Measurements from ENCODE around the gene KRT17.

KRT17 gene

DNA sequence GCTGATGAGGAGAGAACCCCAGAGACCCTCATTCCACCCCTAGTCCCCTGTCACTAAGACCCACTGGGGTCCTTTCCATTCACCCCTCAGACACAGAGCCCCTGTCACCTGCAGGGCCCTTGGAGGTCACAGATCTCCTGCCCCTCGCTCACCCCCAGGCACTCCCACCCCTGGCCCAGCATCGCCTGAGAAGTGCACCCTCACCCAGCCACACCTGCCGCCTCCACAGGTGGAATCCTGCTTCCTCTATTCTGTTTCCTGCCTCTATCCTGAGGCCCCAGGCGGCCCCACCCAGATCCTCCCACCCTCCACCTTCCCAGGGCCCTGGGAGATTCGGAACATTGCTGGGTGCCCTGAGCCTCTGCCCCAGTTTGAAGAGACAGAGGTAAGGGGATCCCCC is 13.8 kb upstream of the KRT17 start:
- H3K27ac Mint-ChIP-seq: no peak overlapping the region
- H3K36me3 Mint-ChIP-seq (ENCODE audit: low read depth): no peaks in the 10 kb centered on the region
- H3K27me3 Mint-ChIP-seq (ENCODE audit: low read depth, poor library complexity): peaks cover 7% of the 10 kb centered on the region
- no peaks in the 10 kb centered on the region for H3K9me3 Mint-ChIP-seq
- H3K4me1 Mint-ChIP-seq: peaks cover 20% of the 10 kb centered on the region
- TF ChIP-seq, protein P1, sequence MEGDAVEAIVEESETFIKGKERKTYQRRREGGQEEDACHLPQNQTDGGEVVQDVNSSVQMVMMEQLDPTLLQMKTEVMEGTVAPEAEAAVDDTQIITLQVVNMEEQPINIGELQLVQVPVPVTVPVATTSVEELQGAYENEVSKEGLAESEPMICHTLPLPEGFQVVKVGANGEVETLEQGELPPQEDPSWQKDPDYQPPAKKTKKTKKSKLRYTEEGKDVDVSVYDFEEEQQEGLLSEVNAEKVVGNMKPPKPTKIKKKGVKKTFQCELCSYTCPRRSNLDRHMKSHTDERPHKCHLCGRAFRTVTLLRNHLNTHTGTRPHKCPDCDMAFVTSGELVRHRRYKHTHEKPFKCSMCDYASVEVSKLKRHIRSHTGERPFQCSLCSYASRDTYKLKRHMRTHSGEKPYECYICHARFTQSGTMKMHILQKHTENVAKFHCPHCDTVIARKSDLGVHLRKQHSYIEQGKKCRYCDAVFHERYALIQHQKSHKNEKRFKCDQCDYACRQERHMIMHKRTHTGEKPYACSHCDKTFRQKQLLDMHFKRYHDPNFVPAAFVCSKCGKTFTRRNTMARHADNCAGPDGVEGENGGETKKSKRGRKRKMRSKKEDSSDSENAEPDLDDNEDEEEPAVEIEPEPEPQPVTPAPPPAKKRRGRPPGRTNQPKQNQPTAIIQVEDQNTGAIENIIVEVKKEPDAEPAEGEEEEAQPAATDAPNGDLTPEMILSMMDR (IDR thresholded peaks at IDR 0.05): no peak
- no peak overlapping the region for H3K4me3 Mint-ChIP-seq
- no peak for DNase-seq

DNA sequence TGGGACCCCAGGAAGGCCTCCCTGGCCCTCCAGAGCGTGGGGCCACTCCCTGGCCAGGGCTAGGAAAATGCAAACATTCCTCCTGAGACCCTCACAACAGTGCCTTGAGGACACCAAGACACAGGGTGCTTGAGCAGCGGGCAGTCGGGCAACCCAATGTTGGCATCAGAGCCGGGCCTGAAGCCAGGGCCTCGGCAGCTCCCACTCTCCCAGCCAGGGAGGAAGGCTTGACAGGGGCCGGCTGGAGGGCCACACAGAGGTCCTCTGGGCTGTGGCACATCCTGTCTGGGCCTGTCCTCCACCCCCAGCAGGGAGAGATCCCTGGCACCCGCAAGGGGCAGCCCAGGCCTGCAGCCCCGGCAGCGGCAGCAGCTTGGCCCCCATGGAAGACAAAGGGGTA is 12.3 kb upstream of the KRT17 start:
- H3K4me3 Mint-ChIP-seq: no peak overlapping the region
- TF ChIP-seq, protein P1 (IDR thresholded peaks at IDR 0.05): no peak
- no peak for DNase-seq

DNA sequence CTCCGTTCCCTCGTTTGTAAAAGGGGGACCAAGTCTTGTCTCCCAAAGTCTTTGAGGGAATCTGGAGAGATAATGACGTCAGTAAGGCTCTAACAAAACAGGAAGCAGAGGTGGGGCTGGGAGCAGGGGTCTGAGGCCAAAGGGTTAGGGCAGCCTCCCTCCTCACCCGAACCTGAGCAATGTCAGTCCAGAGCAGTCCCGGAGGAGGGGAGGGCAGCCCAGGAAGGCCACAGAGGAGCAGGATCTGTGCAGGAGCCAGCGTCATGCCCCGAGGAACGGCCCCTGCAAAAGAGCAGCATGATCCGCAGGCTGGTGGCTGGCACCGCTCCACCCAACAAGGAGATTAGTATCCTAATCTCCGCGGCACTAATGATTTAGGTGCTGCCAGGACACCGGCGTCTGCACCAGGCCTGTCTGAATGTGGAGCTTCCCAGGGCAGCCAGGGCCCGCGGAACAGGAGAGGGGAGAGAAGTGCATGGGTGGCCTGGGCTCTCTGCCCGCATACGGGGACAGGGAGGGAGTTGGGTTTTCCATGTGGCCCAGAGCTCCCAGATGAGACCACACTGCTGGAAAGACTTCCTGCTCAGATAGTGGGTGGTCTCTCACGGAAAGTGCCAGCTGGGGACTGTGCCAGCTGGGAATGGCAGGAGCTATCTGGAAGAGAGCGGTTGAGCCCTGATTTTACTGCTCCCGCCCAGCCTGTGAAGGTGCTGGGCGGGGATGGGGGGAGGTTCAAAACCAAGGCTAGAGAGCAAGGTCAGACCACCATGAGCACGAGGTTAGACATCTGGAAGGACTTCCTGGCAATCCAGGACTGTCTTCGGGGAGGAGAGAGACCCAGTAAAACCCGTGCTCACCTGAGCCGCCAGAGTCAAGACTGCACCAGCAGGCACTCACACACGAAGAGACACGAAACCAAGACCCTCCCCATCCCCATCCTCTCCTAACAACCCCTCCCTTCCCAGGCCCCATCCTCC is 11.0 kb upstream of the KRT17 start:
- no peaks in the 10 kb centered on the region for H3K36me3 Mint-ChIP-seq (ENCODE audit: low read depth)
- peaks cover 7% of the 10 kb centered on the region for H3K27me3 Mint-ChIP-seq (ENCODE audit: low read depth, poor library complexity)
- peak overlapping the region; percentile 98 for H3K27ac Mint-ChIP-seq
- no peak overlapping the region for H3K4me3 Mint-ChIP-seq
- DNase-seq: no peak
- TF ChIP-seq, protein P1 (IDR thresholded peaks at IDR 0.05): no peak
- peaks cover 25% of the 10 kb centered on the region for H3K4me1 Mint-ChIP-seq
- H3K9me3 Mint-ChIP-seq: no peaks in the 10 kb centered on the region

More for the DNA sequence above, 12.3 kb upstream of the KRT17 start:
- H3K4me1 Mint-ChIP-seq: peaks cover 20% of the 10 kb centered on the region
- H3K36me3 Mint-ChIP-seq (ENCODE audit: low read depth): no peaks in the 10 kb centered on the region
- H3K27ac Mint-ChIP-seq: no peak overlapping the region
- peaks cover 7% of the 10 kb centered on the region for H3K27me3 Mint-ChIP-seq (ENCODE audit: low read depth, poor library complexity)
- H3K9me3 Mint-ChIP-seq: no peaks in the 10 kb centered on the region

DNA sequence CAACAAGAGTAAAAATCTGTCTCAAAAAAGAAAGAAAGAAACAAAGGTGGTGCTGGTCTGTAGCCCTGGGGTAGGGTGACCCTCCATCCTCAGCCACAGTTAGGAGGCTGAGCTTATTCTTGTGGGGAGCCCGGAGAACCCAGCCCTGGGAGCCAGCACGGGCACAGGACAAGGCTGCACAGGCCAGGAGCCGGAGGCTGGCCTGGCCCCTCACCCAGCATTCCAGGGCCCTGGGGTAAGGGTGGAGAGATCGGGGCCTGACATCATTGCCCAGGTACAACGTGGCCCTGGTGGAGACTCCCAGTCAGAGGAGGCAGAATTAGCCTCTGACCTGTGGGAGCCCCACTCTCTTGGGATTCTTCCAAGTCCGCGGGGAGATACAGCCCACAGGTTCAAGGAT is 10.3 kb upstream of the KRT17 start:
- DNase-seq: no peak
- no peak overlapping the region for H3K4me3 Mint-ChIP-seq
- no peaks in the 10 kb centered on the region for H3K9me3 Mint-ChIP-seq
- H3K4me1 Mint-ChIP-seq: peaks cover 28% of the 10 kb centered on the region
- H3K27ac Mint-ChIP-seq: peak overlapping the region; percentile 98
- TF ChIP-seq, protein P1 (IDR thresholded peaks at IDR 0.05): no peak
- H3K36me3 Mint-ChIP-seq (ENCODE audit: low read depth): no peaks in the 10 kb centered on the region
- peaks cover 4% of the 10 kb centered on the region for H3K27me3 Mint-ChIP-seq (ENCODE audit: low read depth, poor library complexity)

DNA sequence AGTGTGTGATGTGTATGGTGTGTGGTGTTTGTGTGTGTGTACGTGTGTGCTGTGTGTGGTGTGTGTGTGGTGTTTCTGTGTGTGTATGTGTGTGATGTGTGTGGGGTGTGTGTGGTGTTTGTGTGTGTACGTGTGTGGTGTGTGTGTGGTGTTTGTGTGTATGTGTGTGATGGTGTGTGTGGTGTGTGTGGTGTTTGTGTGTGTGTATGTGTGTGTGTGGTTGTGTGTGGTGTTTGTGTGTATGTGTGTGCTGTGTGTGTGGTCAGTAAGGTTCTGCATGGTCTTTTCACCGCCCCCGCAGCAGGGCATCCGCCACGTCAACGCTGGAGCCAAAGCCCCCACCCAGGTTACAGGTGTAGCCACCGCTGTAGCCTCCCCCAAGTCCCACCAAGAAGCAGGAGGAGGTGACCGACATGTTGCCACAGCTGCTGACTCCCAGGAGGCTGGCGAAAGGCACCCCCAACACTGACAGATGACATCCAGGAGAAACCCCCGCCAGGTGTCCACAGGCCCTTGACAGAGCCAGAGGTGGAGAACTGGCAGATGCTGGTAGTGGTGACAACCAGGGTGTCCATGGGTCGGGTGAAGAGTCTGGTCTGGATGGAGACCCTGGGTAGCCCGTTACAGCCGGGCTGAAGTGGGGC is 9.3 kb upstream of the KRT17 start:
- peaks cover 31% of the 10 kb centered on the region for H3K4me1 Mint-ChIP-seq
- TF ChIP-seq, protein P1 (IDR thresholded peaks at IDR 0.05): no peak
- DNase-seq: no peak
- no peak overlapping the region for H3K4me3 Mint-ChIP-seq
- no peaks in the 10 kb centered on the region for H3K9me3 Mint-ChIP-seq
- H3K36me3 Mint-ChIP-seq (ENCODE audit: low read depth): no peaks in the 10 kb centered on the region
- peaks cover 5% of the 10 kb centered on the region for H3K27me3 Mint-ChIP-seq (ENCODE audit: low read depth, poor library complexity)
- no peak overlapping the region for H3K27ac Mint-ChIP-seq
